Measurements from ENCODE around the gene ETV6.
A peak's percentile ranks its signal among the peaks of the same experiment; 100 is the strongest.

Gene ETV6

GRCh38 chr12:11693601-11694000, 44.1 kb downstream of the ETV6 start:
- DNase-seq (ENCODE audit: low read depth in 2 of 2): no peak

GRCh38 chr12:11694528-11694927, 45.1 kb downstream of the ETV6 start:
- no peak for DNase-seq (ENCODE audit: low read depth in 2 of 2)

GRCh38 chr12:11695321-11695720, 45.8 kb downstream of the ETV6 start:
- DNase-seq (ENCODE audit: low read depth in 2 of 2): no peak

- no peak for DNase-seq (ENCODE audit: low read depth in 2 of 2)
These were observed 46.6 kb downstream of the ETV6 start for GRCh38 chr12:11696084-11696483.

- no peak for DNase-seq (ENCODE audit: low read depth in 2 of 2)
These were observed 47.7 kb downstream of the ETV6 start for GRCh38 chr12:11697131-11697530.

GRCh38 chr12:11697670-11698387, 48.4 kb downstream of the ETV6 start:
- DNase-seq (ENCODE audit: low read depth in 2 of 2): no peak

- DNase-seq (ENCODE audit: low read depth in 2 of 2): no peak
These were observed 49.3 kb downstream of the ETV6 start for GRCh38 chr12:11698729-11699128.

- no peak for DNase-seq (ENCODE audit: low read depth in 2 of 2)
These were observed 52.0 kb downstream of the ETV6 start for GRCh38 chr12:11701433-11701832.

- DNase-seq (ENCODE audit: low read depth in 2 of 2): no peak
These were observed 53.5 kb downstream of the ETV6 start for GRCh38 chr12:11702959-11703358.

- no peak for DNase-seq (ENCODE audit: low read depth in 2 of 2)
These were observed 53.9 kb downstream of the ETV6 start for GRCh38 chr12:11703378-11703777.

- no peak for DNase-seq (ENCODE audit: low read depth in 2 of 2)
These were observed 54.6 kb downstream of the ETV6 start for GRCh38 chr12:11704089-11704488.

GRCh38 chr12:11705010-11705409, 55.5 kb downstream of the ETV6 start:
- DNase-seq (ENCODE audit: low read depth in 2 of 2): peak in 1 of 2 experiments; percentile 70

- no peak for DNase-seq (ENCODE audit: low read depth in 2 of 2)
These were observed 57.3 kb downstream of the ETV6 start for GRCh38 chr12:11706509-11707379.

GRCh38 chr12:11707535-11707934, 58.1 kb downstream of the ETV6 start:
- no peak for DNase-seq (ENCODE audit: low read depth in 2 of 2)

- DNase-seq (ENCODE audit: low read depth in 2 of 2): no peak
These were observed 60.0 kb downstream of the ETV6 start for GRCh38 chr12:11709513-11709912.

- no peak for DNase-seq (ENCODE audit: low read depth in 2 of 2)
These were observed 61.0 kb downstream of the ETV6 start for GRCh38 chr12:11710431-11710830.

GRCh38 chr12:11710906-11711305, 61.4 kb downstream of the ETV6 start:
- DNase-seq (ENCODE audit: low read depth in 2 of 2): no peak

- peak in 1 of 2 experiments; percentile 35 for DNase-seq (ENCODE audit: low read depth in 2 of 2)
These were observed 62.3 kb downstream of the ETV6 start for GRCh38 chr12:11711651-11712327.

GRCh38 chr12:11712491-11712890, 63.0 kb downstream of the ETV6 start:
- DNase-seq (ENCODE audit: low read depth in 2 of 2): no peak

GRCh38 chr12:11713202-11713601, 63.7 kb downstream of the ETV6 start:
- DNase-seq (ENCODE audit: low read depth in 2 of 2): no peak

GRCh38 chr12:11714626-11715025, 65.2 kb downstream of the ETV6 start:
- DNase-seq (ENCODE audit: low read depth in 2 of 2): no peak

GRCh38 chr12:11715621-11716020, 66.1 kb downstream of the ETV6 start:
- DNase-seq (ENCODE audit: low read depth in 2 of 2): no peak

All from fibroblast of skin of left quadriceps (primary cell).